ENCODE measurements around the gene PEX14. TPM values are rescaled to one million over a fixed set of nuclear protein-coding genes. Genes with fewer than 3 reads are reported as not detected.

PEX14 gene
- total and polyA plus RNA-seq, 2 experiments from 2014 or later: 17.6 to 19.6 TPM

- peak overlapping the region; percentile 27; the same call in 1 of the 2 replicates for H3K4me3 ChIP-seq
- H3K9me2 ChIP-seq (ENCODE audit: insufficient read depth): no peaks in the 10 kb centered on the region
- no peak overlapping the region; the same call in 1 of the 2 replicates for H3K27ac Mint-ChIP-seq
- H3K27ac ChIP-seq (ENCODE audit: low read depth): peak overlapping the region; percentile 64
- no peaks in the 10 kb centered on the region for H3K9me3 Mint-ChIP-seq
- H2AFZ ChIP-seq: no peak overlapping the region
- no peaks in the 10 kb centered on the region for H3K36me3 ChIP-seq (ENCODE audit: insufficient read depth)
- no peaks in the 10 kb centered on the region; the same call in 2 of the 3 replicates for H3K36me3 Mint-ChIP-seq (ENCODE audit: low read depth)
- H3K4me1 Mint-ChIP-seq: peaks cover 70% of the 10 kb centered on the region
- DNase-seq (ENCODE audit: low spot score): peak; percentile 65
- H3K4me2 ChIP-seq: peak overlapping the region; percentile 73
- peaks cover 61% of the 10 kb centered on the region for H3K4me1 ChIP-seq (ENCODE audit: insufficient read depth)
- no peaks in the 10 kb centered on the region; the same call in 1 of the 2 replicates for H3F3A ChIP-seq (replicated peaks; ENCODE audit: low read depth)
- H3K27me3 Mint-ChIP-seq (ENCODE audit: insufficient read depth, low read depth, poor library complexity): no peaks in the 10 kb centered on the region
- H3K79me2 ChIP-seq (replicated peaks; ENCODE audit: insufficient read depth): peaks cover 49% of the 10 kb centered on the region
- TF ChIP-seq CTCF (conservative IDR thresholded peaks at IDR 0.05; ENCODE audit: low read depth in 2 of 2): peak in 1 of 2 experiments; percentile 23; a peak in 2 of 4 replicates
- TF ChIP-seq NANOG (IDR thresholded peaks at IDR 0.05; ENCODE audit: borderline replicate concordance): no peak
- peaks cover 11% of the 10 kb centered on the region; the same call in 1 of the 2 replicates for H4K20me1 ChIP-seq (replicated peaks; ENCODE audit: insufficient read depth)
- ATAC-seq: peak; percentile 78
- H3K4me3 Mint-ChIP-seq: peak overlapping the region; percentile 16
- no peaks in the 10 kb centered on the region for H3K27me3 ChIP-seq (ENCODE audit: insufficient read depth)
These were observed 44.3 kb downstream of the PEX14 start for GRCh38 chr1:10519016-10519417.

- no peak overlapping the region for H3K27ac Mint-ChIP-seq
- ATAC-seq: no peak
- Histone ChIP-seq H3K4me3 (no peak overlapping the region), H3F3A (replicated peaks; ENCODE audit: low read depth) (no peaks in the 10 kb centered on the region; the same call in 1 of the 2 replicates), H3K9me2 (ENCODE audit: insufficient read depth) (no peaks in the 10 kb centered on the region), H4K20me1 (replicated peaks; ENCODE audit: insufficient read depth) (peaks cover 11% of the 10 kb centered on the region; the same call in 1 of the 2 replicates), H2AFZ (no peak overlapping the region), H3K27ac (ENCODE audit: low read depth) (no peak overlapping the region), H3K4me2 (no peak overlapping the region), H3K4me1 (ENCODE audit: insufficient read depth) (peaks cover 48% of the 10 kb centered on the region), H3K27me3 (ENCODE audit: insufficient read depth) (no peaks in the 10 kb centered on the region), H3K36me3 (ENCODE audit: insufficient read depth) (no peaks in the 10 kb centered on the region), H3K79me2 (replicated peaks; ENCODE audit: insufficient read depth) (peaks cover 54% of the 10 kb centered on the region)
- no peak for DNase-seq (ENCODE audit: low spot score)
- H3K36me3 Mint-ChIP-seq (ENCODE audit: low read depth): no peaks in the 10 kb centered on the region; the same call in 2 of the 3 replicates
- no peak overlapping the region for H3K4me3 Mint-ChIP-seq
- H3K27me3 Mint-ChIP-seq (ENCODE audit: insufficient read depth, low read depth, poor library complexity): no peaks in the 10 kb centered on the region
- TF ChIP-seq POLR2AphosphoS5 (IDR thresholded peaks at IDR 0.05; ENCODE audit: low read depth): no peak
- TF ChIP-seq ETS1 (IDR thresholded peaks at IDR 0.05): no peak
- TF ChIP-seq CTCF (conservative IDR thresholded peaks at IDR 0.05; ENCODE audit: low read depth in 2 of 2): no peak
- no peak for TF ChIP-seq CREB1 (CRISPR knock-in tag; IDR thresholded peaks at IDR 0.05; ENCODE audit: low read depth)
- no peak for TF ChIP-seq JUNB (IDR thresholded peaks at IDR 0.05; ENCODE audit: unreplicated experiment)
- TF ChIP-seq EZH2 (IDR thresholded peaks at IDR 0.05; ENCODE audit: low read depth, unreplicated experiment): no peak
- TF ChIP-seq, protein P1, sequence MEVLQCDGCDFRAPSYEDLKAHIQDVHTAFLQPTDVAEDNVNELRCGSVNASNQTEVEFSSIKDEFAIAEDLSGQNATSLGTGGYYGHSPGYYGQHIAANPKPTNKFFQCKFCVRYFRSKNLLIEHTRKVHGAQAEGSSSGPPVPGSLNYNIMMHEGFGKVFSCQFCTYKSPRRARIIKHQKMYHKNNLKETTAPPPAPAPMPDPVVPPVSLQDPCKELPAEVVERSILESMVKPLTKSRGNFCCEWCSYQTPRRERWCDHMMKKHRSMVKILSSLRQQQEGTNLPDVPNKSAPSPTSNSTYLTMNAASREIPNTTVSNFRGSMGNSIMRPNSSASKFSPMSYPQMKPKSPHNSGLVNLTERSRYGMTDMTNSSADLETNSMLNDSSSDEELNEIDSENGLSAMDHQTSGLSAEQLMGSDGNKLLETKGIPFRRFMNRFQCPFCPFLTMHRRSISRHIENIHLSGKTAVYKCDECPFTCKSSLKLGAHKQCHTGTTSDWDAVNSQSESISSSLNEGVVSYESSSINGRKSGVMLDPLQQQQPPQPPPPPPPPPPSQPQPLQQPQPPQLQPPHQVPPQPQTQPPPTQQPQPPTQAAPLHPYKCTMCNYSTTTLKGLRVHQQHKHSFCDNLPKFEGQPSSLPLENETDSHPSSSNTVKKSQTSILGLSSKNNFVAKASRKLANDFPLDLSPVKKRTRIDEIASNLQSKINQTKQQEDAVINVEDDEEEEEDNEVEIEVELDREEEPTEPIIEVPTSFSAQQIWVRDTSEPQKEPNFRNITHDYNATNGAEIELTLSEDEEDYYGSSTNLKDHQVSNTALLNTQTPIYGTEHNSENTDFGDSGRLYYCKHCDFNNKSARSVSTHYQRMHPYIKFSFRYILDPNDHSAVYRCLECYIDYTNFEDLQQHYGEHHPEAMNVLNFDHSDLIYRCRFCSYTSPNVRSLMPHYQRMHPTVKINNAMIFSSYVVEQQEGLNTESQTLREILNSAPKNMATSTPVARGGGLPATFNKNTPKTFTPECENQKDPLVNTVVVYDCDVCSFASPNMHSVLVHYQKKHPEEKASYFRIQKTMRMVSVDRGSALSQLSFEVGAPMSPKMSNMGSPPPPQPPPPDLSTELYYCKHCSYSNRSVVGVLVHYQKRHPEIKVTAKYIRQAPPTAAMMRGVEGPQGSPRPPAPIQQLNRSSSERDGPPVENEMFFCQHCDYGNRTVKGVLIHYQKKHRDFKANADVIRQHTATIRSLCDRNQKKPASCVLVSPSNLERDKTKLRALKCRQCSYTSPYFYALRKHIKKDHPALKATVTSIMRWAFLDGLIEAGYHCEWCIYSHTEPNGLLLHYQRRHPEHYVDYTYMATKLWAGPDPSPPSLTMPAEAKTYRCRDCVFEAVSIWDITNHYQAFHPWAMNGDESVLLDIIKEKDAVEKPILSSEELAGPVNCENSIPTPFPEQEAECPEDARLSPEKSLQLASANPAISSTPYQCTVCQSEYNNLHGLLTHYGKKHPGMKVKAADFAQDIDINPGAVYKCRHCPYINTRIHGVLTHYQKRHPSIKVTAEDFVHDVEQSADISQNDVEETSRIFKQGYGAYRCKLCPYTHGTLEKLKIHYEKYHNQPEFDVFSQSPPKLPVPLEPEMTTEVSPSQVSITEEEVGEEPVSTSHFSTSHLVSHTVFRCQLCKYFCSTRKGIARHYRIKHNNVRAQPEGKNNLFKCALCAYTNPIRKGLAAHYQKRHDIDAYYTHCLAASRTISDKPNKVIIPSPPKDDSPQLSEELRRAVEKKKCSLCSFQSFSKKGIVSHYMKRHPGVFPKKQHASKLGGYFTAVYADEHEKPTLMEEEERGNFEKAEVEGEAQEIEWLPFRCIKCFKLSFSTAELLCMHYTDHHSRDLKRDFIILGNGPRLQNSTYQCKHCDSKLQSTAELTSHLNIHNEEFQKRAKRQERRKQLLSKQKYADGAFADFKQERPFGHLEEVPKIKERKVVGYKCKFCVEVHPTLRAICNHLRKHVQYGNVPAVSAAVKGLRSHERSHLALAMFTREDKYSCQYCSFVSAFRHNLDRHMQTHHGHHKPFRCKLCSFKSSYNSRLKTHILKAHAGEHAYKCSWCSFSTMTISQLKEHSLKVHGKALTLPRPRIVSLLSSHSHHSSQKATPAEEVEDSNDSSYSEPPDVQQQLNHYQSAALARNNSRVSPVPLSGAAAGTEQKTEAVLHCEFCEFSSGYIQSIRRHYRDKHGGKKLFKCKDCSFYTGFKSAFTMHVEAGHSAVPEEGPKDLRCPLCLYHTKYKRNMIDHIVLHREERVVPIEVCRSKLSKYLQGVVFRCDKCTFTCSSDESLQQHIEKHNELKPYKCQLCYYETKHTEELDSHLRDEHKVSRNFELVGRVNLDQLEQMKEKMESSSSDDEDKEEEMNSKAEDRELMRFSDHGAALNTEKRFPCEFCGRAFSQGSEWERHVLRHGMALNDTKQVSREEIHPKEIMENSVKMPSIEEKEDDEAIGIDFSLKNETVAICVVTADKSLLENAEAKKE (CRISPR knock-in tag; IDR thresholded peaks at IDR 0.05): no peak
- no peaks in the 10 kb centered on the region for H3K9me3 Mint-ChIP-seq
- peaks cover 61% of the 10 kb centered on the region for H3K4me1 Mint-ChIP-seq
These were observed 45.7 kb downstream of the PEX14 start for GRCh38 chr1:10520497-10520896.

Data from GM23338 (cell line).